Large intestine (tissue), 3 donors: ENCODE measurements around the gene FHL2. TPM values are rescaled to one million over a fixed set of nuclear protein-coding genes. Genes with fewer than 3 reads are reported as not detected.

Experiments
- DNase-seq, 2 donors: peaks; one replicate each; pipeline versions ENCODE4 v3.0.0 to v3.0.0-alpha.2; 2013
- H3K27ac ChIP-seq: one replicate; pipeline ENCODE4 v1.5.1; 2013; ENCODE audit warnings: low read length
- H3K27me3 ChIP-seq: 2 replicates; pipeline ENCODE4 v1.6.1; 2013; ENCODE audit warnings: low read length; ENCODE audit not compliant: control insufficient read depth, insufficient read depth
- H3K36me3 ChIP-seq: 2 replicates; pipeline ENCODE4 v1.6.1; 2013; ENCODE audit warnings: low read length; ENCODE audit not compliant: control insufficient read depth, insufficient read depth
- H3K4me1 ChIP-seq: one replicate; pipeline ENCODE4 v1.6.1; 2013; ENCODE audit warnings: low read length; ENCODE audit not compliant: control insufficient read depth, insufficient read depth
- H3K4me3 ChIP-seq: one replicate; pipeline ENCODE4 v1.5.1; 2013; ENCODE audit warnings: low read length
- H3K9me3 ChIP-seq: one replicate; pipeline ENCODE4 v1.6.1; 2013; ENCODE audit warnings: mild to moderate bottlenecking, low read depth, low read length, moderate library complexity; ENCODE audit not compliant: control insufficient read depth
- WGBS: methylation state at CpG from one replicate; pipeline ENCODE4 v1.1.5; 2013; ENCODE audit warnings: low lambda C conversion rate; ENCODE audit not compliant: insufficient coverage; 5-methylcytosine and 5-hydroxymethylcytosine counted together
- polyA plus RNA-seq: library from polyadenylated mRNA; unstranded; fragments of 120-200 nt; gene quantifications from one replicate; pipeline ENCODE4 v1.2.1, GENCODE V29; 2013

The FHL2 gene
- polyA plus RNA-seq, 1 donor, result 28.3 TPM

DNA sequence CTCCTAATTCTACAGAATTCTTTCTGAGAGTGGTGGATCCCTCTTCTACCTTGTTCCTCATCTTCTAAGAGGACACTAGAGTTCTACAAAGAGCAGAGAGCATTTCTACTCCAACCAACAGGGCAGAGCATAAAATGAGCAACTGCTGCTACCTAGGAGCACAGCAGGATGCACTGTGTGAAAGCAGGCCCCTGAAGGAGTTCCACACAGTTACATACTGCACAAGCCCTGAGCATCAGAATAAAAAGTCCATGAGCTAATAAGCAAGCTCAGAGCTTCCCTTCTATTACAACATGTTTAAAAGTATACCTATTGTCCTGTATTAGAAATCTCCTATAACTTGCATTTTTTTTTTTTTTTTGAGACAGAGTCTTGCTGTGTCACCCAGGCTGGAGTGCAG, 8.4 kb downstream of the FHL2 start:
- H3K9me3 ChIP-seq, result no peaks in the 10 kb centered on the region
- no peak for DNase-seq
- H3K36me3 ChIP-seq, result peaks cover 6% of the 10 kb centered on the region
- H3K27me3 ChIP-seq, result no peaks in the 10 kb centered on the region
- H3K4me1 ChIP-seq, result no peaks in the 10 kb centered on the region
- no peak overlapping the region for H3K4me3 ChIP-seq
- no peak overlapping the region for H3K27ac ChIP-seq

DNA sequence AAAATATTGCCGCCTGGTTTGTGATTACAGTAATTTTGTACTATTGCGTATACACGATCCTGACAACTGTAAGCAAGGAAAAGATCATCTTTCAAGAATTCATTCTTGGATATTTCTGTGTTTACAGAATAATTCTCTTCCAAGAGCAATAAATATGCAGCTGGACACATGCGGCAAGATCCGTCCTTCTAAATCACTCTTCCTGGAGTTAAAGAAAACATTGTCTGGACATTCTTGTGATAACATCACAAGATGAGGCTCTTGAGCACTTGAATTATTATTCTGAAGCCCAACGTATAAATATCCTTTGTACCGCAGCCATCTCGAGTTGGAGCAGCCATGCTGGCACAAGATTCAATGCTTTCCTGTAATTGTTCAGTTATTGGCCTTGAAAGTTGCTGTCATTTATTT, 9.9 kb downstream of the FHL2 start:
- H3K27me3 ChIP-seq, result no peaks in the 10 kb centered on the region
- H3K4me3 ChIP-seq, result no peak overlapping the region
- WGBS, result 71% methylated on average over 7 of the region's 8 CpGs
- peaks cover 14% of the 10 kb centered on the region for H3K36me3 ChIP-seq
- DNase-seq, result no peak
- no peak overlapping the region for H3K27ac ChIP-seq
- H3K4me1 ChIP-seq, result no peaks in the 10 kb centered on the region
- no peaks in the 10 kb centered on the region for H3K9me3 ChIP-seq

DNA sequence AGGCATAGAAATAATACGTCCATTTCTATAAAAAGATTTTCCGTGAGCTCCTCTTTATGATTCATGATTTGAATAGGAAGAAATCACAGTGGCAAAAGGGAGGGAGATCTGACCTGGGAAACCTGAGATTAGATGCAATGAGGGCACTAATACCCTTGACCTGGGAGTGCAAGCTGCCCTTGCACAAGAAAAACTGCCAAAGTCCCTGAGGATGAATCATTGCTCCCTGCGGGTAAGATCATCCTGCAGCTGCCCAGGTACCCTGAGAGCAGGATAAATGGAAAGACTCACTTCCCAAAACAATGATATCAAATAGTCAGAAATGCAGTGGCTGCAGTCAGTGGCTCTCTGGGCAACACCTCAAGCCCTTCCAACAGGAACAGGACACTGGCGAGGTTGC, 11.6 kb downstream of the FHL2 start:
- DNase-seq, result no peak

DNA sequence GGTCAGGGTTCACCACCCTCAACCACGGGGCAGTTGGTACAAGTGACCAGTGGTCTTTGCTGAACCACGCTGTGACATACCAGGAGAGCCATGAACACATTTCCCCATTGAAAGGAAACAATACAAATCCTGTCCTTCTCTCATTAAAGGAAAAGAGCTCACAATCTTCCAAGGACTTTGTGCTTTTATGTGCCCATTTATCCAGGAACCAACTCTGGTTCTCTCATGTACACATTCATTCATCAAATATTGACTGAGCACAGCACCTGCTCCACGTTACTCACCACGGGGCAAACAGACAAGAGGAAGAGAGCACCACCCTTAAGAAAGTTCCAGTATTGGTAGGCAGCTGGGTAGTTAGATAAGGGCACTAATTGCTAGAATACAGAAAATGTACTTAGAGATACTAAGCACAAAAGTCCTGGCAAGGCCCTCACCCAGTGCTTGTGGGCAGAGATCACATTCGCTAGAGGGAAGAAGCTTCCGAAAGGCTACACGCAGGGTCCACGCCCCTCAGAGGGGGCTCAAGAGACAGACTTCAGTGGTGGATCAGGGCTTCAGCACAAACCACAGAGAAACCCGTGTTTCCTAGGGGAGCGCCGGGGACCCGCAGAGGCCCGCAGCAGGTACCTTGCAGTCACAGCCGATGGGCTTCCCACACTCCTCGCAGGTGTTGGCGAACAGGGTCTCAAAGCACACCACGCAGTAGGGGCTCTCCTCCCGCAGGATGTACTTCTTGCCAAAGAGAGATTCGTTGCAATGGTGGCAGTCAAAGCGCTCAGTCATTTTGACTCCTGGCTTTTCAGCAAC, 12.9 kb downstream of the FHL2 start:
- Histone ChIP-seq H3K27me3 (no peaks in the 10 kb centered on the region), H3K27ac (peak overlapping the region; percentile 47), H3K9me3 (no peaks in the 10 kb centered on the region), H3K36me3 (peaks cover 19% of the 10 kb centered on the region), H3K4me1 (no peaks in the 10 kb centered on the region), H3K4me3 (no peak overlapping the region)
- WGBS, result no CpG with 5 or more reads among the region's 20 CpGs
- DNase-seq, result peak in 1 of 2 donors; percentile 55

More for the DNA sequence above, 11.6 kb downstream of the FHL2 start:
- H3K27me3 ChIP-seq, result no peaks in the 10 kb centered on the region
- H3K4me1 ChIP-seq, result no peaks in the 10 kb centered on the region
- H3K36me3 ChIP-seq, result peaks cover 17% of the 10 kb centered on the region
- no CpG with 5 or more reads among the region's 4 CpGs for WGBS
- H3K4me3 ChIP-seq, result no peak overlapping the region
- H3K27ac ChIP-seq, result no peak overlapping the region
- no peaks in the 10 kb centered on the region for H3K9me3 ChIP-seq

DNA sequence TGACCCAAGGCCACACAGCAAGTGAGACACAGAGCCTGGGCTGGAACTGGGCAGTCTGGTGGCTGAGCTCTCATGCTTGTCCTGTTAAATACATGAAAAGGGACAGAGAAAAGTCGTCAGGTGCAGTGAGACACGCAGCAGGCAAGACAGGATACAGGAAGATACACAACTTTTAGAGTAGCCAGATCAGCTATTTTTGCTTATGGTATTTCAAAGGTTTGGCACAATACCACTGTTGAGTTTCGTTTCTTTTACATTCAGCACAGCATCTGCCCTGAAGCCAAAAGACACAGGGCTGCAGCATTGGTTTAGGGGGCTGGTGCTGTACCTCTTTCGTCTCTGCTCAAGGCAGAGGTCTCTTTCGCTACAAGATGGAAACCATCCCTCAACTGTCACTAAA, 14.0 kb downstream of the FHL2 start:
- Histone ChIP-seq H3K36me3 (peaks cover 20% of the 10 kb centered on the region), H3K4me3 (no peak overlapping the region), H3K27ac (no peak overlapping the region), H3K4me1 (no peaks in the 10 kb centered on the region), H3K9me3 (no peaks in the 10 kb centered on the region), H3K27me3 (no peaks in the 10 kb centered on the region)
- DNase-seq, result no peak
- WGBS, result no CpG with 5 or more reads among the region's 5 CpGs

DNA sequence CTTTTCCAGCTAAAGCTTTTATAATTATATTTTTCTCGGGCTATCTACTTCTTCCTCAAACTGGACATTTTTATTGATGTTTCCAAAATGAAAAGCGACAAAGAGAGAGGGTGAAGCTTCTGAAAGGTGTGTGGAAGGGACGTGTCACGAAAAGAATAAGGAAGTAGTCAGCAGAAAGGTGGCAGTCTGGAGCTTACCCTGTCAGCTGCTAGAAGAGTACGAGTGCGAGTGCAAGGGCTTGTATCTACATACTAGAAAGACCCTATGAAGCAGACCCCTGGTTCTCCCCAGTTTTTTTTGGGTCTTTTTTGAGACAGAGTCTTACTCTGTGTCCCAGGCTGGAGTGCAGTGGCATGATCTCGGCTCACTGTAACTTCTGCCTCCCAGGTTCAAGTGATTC, 14.6 kb downstream of the FHL2 start:
- Histone ChIP-seq H3K27me3 (no peaks in the 10 kb centered on the region), H3K4me3 (no peak overlapping the region), H3K36me3 (peaks cover 22% of the 10 kb centered on the region), H3K27ac (no peak overlapping the region), H3K4me1 (no peaks in the 10 kb centered on the region), H3K9me3 (no peaks in the 10 kb centered on the region)
- WGBS, result no CpG with 5 or more reads among the region's 7 CpGs
- DNase-seq, result no peak

DNA sequence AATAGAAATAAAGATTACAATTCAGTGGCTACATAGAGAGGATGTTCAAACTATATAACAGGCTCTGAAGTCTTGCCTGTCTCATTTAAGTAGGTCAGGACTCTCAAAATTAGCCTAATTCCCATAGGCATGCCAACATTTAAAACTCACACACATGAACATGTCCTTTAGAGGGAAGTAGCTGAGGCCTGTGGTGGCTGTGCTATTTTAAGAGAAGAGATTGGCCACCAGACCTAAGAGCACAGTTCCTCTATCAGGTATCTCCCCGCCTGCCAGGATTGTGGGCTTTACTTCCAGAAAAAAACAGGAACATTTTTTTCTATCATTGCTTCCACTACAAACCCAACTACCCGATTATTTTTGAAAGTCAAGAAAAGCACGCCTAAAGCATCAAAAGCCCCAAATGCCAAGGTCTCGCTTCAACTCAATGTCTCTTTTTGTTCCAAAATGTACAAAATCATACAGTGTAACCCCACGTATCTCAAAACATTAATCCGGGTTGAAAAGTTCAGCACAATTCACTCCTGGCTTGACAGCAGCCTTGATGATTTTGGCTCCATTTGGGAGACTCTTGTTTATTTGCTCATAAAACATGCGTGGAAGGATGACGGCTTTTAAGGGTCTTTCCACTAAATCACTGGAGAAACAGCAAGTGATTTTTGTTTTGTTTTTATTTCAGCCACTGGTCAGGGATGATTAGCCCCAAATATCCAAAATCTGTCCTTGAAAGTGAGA, 15.3 kb downstream of the FHL2 start:
- no peak for DNase-seq
- Histone ChIP-seq H3K4me1 (no peaks in the 10 kb centered on the region), H3K4me3 (no peak overlapping the region), H3K27me3 (no peaks in the 10 kb centered on the region), H3K27ac (no peak overlapping the region), H3K9me3 (no peaks in the 10 kb centered on the region), H3K36me3 (peaks cover 22% of the 10 kb centered on the region)
- 100% methylated on average over 2 of the region's 8 CpGs for WGBS

DNA sequence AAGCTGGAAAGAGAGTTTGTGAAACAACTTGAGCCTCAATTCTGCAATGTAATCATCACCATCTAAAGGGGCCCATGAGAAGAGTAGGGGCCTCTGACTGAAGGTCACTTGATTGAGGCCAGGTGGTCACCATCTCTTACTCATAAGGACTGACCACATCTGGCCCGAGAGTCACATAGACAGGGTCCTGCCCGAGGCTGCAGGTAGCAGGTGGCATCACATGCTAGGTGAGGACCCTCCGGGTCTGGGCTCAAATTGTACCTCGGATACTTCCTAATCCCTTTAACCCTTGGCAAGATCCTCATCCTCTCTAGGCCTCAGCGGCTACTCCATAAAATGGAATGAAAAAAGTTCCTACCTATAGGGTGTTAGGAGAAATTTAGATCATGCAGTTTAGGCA, 16.7 kb downstream of the FHL2 start:
- no peak overlapping the region for H3K4me3 ChIP-seq
- no peak for DNase-seq
- no peaks in the 10 kb centered on the region for H3K27me3 ChIP-seq
- H3K36me3 ChIP-seq, result peaks cover 22% of the 10 kb centered on the region
- no peak overlapping the region for H3K27ac ChIP-seq
- WGBS, result no CpG with 5 or more reads among the region's 5 CpGs
- H3K4me1 ChIP-seq, result no peaks in the 10 kb centered on the region
- no peaks in the 10 kb centered on the region for H3K9me3 ChIP-seq

DNA sequence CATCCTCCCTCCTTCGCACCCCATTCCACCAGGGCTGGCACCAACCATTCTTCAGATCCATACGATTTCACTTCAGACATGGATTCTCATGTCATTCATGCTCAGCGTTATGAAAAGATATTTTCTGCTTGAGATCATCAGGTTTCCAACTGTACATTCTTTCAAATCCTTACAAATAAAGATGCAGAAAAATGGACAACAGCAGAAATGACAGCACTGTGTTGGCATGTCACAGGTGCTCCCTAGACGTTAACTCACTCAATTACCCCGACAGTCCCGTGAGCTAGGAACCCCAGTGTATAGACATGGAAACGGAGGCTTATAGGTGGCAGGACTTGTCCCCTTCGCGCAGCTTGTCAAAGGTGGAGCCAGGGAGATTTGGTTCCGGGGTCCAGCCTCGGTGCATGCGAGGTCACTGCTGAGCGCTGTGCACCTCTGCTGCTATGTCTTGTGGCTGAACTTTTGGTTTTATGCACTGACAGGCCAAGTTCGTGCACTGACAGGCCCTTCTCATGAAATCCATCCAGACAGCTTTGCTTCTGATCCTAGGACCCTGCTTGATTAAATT, 17.7 kb downstream of the FHL2 start:
- no peaks in the 10 kb centered on the region for H3K9me3 ChIP-seq
- no CpG with 5 or more reads among the region's 14 CpGs for WGBS
- H3K4me3 ChIP-seq, result no peak overlapping the region
- no peak for DNase-seq
- no peaks in the 10 kb centered on the region for H3K27me3 ChIP-seq
- no peak overlapping the region for H3K27ac ChIP-seq
- no peaks in the 10 kb centered on the region for H3K4me1 ChIP-seq
- peaks cover 21% of the 10 kb centered on the region for H3K36me3 ChIP-seq

DNA sequence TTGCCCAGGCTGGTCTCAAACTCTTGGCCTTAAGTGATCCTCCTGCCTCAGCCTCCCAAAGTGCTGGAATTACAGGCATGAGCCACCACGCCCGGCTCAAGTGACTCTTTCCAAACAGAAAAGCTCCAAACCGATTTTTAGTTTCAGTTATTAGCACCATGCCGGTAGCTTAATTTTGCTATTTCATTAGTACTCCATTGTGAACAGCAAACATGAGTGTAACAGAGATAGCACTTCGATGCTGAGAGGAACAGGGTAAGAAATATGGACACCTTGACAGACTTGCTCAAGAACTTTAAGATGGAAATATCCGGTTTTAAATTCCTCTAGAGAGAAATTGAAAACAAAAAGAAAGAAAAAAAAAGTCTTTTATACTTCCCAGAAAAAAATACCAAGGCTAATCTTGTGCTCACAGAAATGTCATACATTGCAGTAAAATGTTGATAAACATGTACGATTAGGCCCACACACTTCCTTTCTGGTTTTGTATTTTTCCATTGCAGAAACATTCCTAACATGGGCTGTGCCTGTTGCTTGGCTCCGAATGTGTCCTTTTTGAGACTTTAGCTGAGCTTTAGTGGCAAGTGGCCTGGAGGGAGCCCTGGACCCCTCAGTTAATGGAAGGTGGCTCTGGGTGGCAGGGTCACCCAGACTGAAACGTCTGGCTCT, 18.3 kb downstream of the FHL2 start:
- peak overlapping the region; percentile 1 for H3K27ac ChIP-seq
- DNase-seq, result no peak
- 86% methylated on average over 1 of the region's 9 CpGs for WGBS
- H3K4me3 ChIP-seq, result no peak overlapping the region
- H3K36me3 ChIP-seq, result peaks cover 17% of the 10 kb centered on the region
- no peaks in the 10 kb centered on the region for H3K9me3 ChIP-seq
- H3K4me1 ChIP-seq, result no peaks in the 10 kb centered on the region
- no peaks in the 10 kb centered on the region for H3K27me3 ChIP-seq
